Endometrial microvascular endothelial cells (primary cell): ENCODE data around the gene ZBED4. TPM values are rescaled to one million over a fixed set of nuclear protein-coding genes. Genes with fewer than 3 reads are reported as not detected.

Experiments
- in situ Hi-C: cut with HindIII; loops from 2 replicates; pipeline ENCODE4 v1.10.0; 2017; ENCODE audit warnings: low sequenced_read_pairs, low pct_unique_long_range_greater_than_20kb; ENCODE audit errors: inconsistent ontology term
- total RNA-seq: library from RNA; depleted of rRNA; stranded (reverse); fragments of >200 nt; gene quantifications from one replicate; pipeline ENCODE4 v1.2.3, GENCODE V29; 2015; ENCODE audit errors: inconsistent ontology term

The ZBED4 gene
- total RNA-seq, 1 donor from 2014 or later, result 13.1 TPM

GRCh38 chr22:49893025-49893424, 39.4 kb downstream of the ZBED4 start:
- in situ Hi-C loops, result no loop called here

GRCh38 chr22:49894322-49895054, 40.8 kb downstream of the ZBED4 start:
- in situ Hi-C loops, result no loop called here

- in situ Hi-C loops, result no loop called here
Measured at GRCh38 chr22:49896201-49896600, 42.6 kb downstream of the ZBED4 start.

GRCh38 chr22:49897015-49897684, 43.5 kb downstream of the ZBED4 start:
- in situ Hi-C loops, result no loop called here

GRCh38 chr22:49899530-49899929, 45.9 kb downstream of the ZBED4 start:
- in situ Hi-C loops, result no loop called here

GRCh38 chr22:49900441-49901230, 47.0 kb downstream of the ZBED4 start:
- in situ Hi-C loops, result loop anchor here (25.0 kb wide), 1 partner anchor 113 kb away; no protein-coding TSS in a partner anchor

- in situ Hi-C loops, result loop anchor here (25.0 kb wide), 1 partner anchor 114 kb away; no protein-coding TSS in a partner anchor
Measured at GRCh38 chr22:49901457-49901856, 47.8 kb downstream of the ZBED4 start.

- in situ Hi-C loops, result loop anchor here (25.0 kb wide), 1 partner anchor 116 kb away; no protein-coding TSS in a partner anchor
Measured at GRCh38 chr22:49903322-49904039, 49.8 kb downstream of the ZBED4 start.

- in situ Hi-C loops, result loop anchor here (25.0 kb wide), 1 partner anchor 117 kb away; no protein-coding TSS in a partner anchor
Measured at GRCh38 chr22:49904040-49904369, 50.4 kb downstream of the ZBED4 start.

- in situ Hi-C loops, result loop anchor here (25.0 kb wide), 1 partner anchor 118 kb away; no protein-coding TSS in a partner anchor
Measured at GRCh38 chr22:49905465-49905864, 51.8 kb downstream of the ZBED4 start.

GRCh38 chr22:49906071-49906798, 52.6 kb downstream of the ZBED4 start:
- in situ Hi-C loops, result loop anchor here (25.0 kb wide), 1 partner anchor 119 kb away; no protein-coding TSS in a partner anchor

- in situ Hi-C loops, result loop anchor here (25.0 kb wide), 1 partner anchor 120 kb away; no protein-coding TSS in a partner anchor
Measured at GRCh38 chr22:49906799-49907290, 53.2 kb downstream of the ZBED4 start.

- in situ Hi-C loops, result loop anchor here (25.0 kb wide), 1 partner anchor 121 kb away; no protein-coding TSS in a partner anchor
Measured at GRCh38 chr22:49907807-49908206, 54.2 kb downstream of the ZBED4 start.

GRCh38 chr22:49909476-49910205, 56.0 kb downstream of the ZBED4 start:
- in situ Hi-C loops, result loop anchor here (25.0 kb wide), 1 partner anchor 122 kb away; no protein-coding TSS in a partner anchor

GRCh38 chr22:49910229-49911155, 56.8 kb downstream of the ZBED4 start:
- in situ Hi-C loops, result loop anchor here (25.0 kb wide), 1 partner anchor 123 kb away; no protein-coding TSS in a partner anchor
